GM13976 (cell line): Measurements from ENCODE around the gene UBE2O.

Experiments
- DNase-seq: peaks from one replicate; pipeline ENCODE4 v3.0.0; 2012; ENCODE audit warnings: low spot score
- CTCF ChIP-seq: IDR thresholded peaks from 2 replicates; pipeline ENCODE4 v1.5.1; 2012; ENCODE audit warnings: borderline replicate concordance, mild to moderate bottlenecking; ENCODE audit not compliant: insufficient read depth; ENCODE audit errors: extremely low read depth, missing control alignments, control extremely low read depth
- in situ Hi-C: fragments of 300-500 bp; cut with MboI; formaldehyde crosslinking; loops from one replicate; pipeline ENCODE4 v1.12.0; 2022; ENCODE audit warnings: low sequenced_read_pairs, mixed read lengths, inconsistent platforms; ENCODE audit not compliant: unreplicated experiment

Gene UBE2O

GRCh38 chr17:76477576-76477975 is 24.6 kb upstream of the UBE2O start:
- in situ Hi-C loops, result no loop called here
- TF ChIP-seq CTCF, result no peak
- no peak for DNase-seq

- DNase-seq, result no peak
- TF ChIP-seq CTCF, result no peak
- in situ Hi-C loops, result no loop called here
Measured at GRCh38 chr17:76476736-76477135, 23.8 kb upstream of the UBE2O start.

- no peak for TF ChIP-seq CTCF
- DNase-seq, result no peak
- in situ Hi-C loops, result no loop called here
Measured at GRCh38 chr17:76475302-76475701, 22.4 kb upstream of the UBE2O start.

GRCh38 chr17:76474894-76475293 is 21.9 kb upstream of the UBE2O start:
- TF ChIP-seq CTCF, result no peak
- in situ Hi-C loops, result loop anchor here (5.0 kb wide), 1 partner anchor 32 kb away; no protein-coding TSS in a partner anchor
- DNase-seq, result no peak

- in situ Hi-C loops, result loop anchor here (5.0 kb wide), 1 partner anchor 33 kb away; no protein-coding TSS in a partner anchor
- no peak for DNase-seq
- TF ChIP-seq CTCF, result no peak
Measured at GRCh38 chr17:76474238-76474637, 21.3 kb upstream of the UBE2O start.

- in situ Hi-C loops, result loop anchor here (5.0 kb wide), 1 partner anchor 34 kb away; no protein-coding TSS in a partner anchor
- DNase-seq, result no peak
- no peak for TF ChIP-seq CTCF
Measured at GRCh38 chr17:76473541-76473985, 20.6 kb upstream of the UBE2O start.
